Mesendoderm (in vitro differentiated cells): ENCODE data around the gene DMBX1.

Source experiments
- DNase-seq: peaks from one replicate; pipeline ENCODE4 v3.0.0; 2013
- H2AK5ac ChIP-seq: 2 replicates; pipeline ENCODE4 v1.6.1; 2013; ENCODE audit warnings: low read length, inconsistent platforms
- H2BK120ac ChIP-seq: 2 replicates; pipeline ENCODE4 v1.6.1; 2013; ENCODE audit warnings: low read depth, mild to moderate bottlenecking, low read length, moderate library complexity, mixed read lengths
- H2BK15ac ChIP-seq: replicated peaks from 2 replicates; pipeline ENCODE4 v1.6.1; 2013; ENCODE audit warnings: low read depth, mild to moderate bottlenecking, moderate library complexity
- H2BK5ac ChIP-seq: 2 replicates; pipeline ENCODE4 v1.6.1; 2013; ENCODE audit warnings: low read length, inconsistent platforms
- H3K18ac ChIP-seq: 2 replicates; pipeline ENCODE4 v1.6.1; 2013; ENCODE audit warnings: mild to moderate bottlenecking, low read length, mixed read lengths
- H3K23ac ChIP-seq: one replicate; pipeline ENCODE4 v1.6.1; 2013; ENCODE audit warnings: low read length
- H3K27ac ChIP-seq: 2 replicates; pipeline ENCODE4 v1.5.1; 2013; ENCODE audit warnings: low read depth, mild to moderate bottlenecking, inconsistent platforms, low read length, moderate library complexity
- H3K27me3 ChIP-seq: 2 replicates; pipeline ENCODE4 v1.6.1; 2013; ENCODE audit warnings: low read length, control low read depth, mild to moderate bottlenecking, inconsistent platforms; ENCODE audit not compliant: insufficient read depth, poor library complexity
- H3K36me3 ChIP-seq: 2 replicates; pipeline ENCODE4 v1.6.1; 2013; ENCODE audit warnings: low read length, inconsistent platforms; ENCODE audit not compliant: control insufficient read depth, insufficient read depth
- H3K4ac ChIP-seq: one replicate; pipeline ENCODE4 v1.6.1; 2013; ENCODE audit warnings: low read depth, mild to moderate bottlenecking, low read length, moderate library complexity
- H3K4me1 ChIP-seq: 2 replicates; pipeline ENCODE4 v1.6.1; 2013; ENCODE audit warnings: low read depth, low read length, inconsistent platforms; ENCODE audit not compliant: control insufficient read depth
- H3K4me2 ChIP-seq: 2 replicates; pipeline ENCODE4 v1.6.1; 2013; ENCODE audit warnings: low read length
- H3K4me3 ChIP-seq: 2 replicates; pipeline ENCODE4 v1.5.1; 2013; ENCODE audit warnings: mild to moderate bottlenecking, low read length
- H3K56ac ChIP-seq: one replicate; pipeline ENCODE4 v1.6.1; 2013; ENCODE audit warnings: low read length
- H3K79me1 ChIP-seq: 2 replicates; pipeline ENCODE4 v1.6.1; 2013; ENCODE audit warnings: low read length, inconsistent platforms
- H3K79me2 ChIP-seq: 2 replicates; pipeline ENCODE4 v1.6.1; 2013; ENCODE audit warnings: mild to moderate bottlenecking, low read length; ENCODE audit not compliant: control insufficient read depth, insufficient read depth
- H3K9ac ChIP-seq: 2 replicates; pipeline ENCODE4 v1.6.1; 2013; ENCODE audit warnings: low read length, inconsistent platforms
- H4K5ac ChIP-seq: one replicate; pipeline ENCODE4 v1.6.1; 2013; ENCODE audit warnings: low read length
- H4K8ac ChIP-seq: one replicate; pipeline ENCODE4 v1.6.1; 2013; ENCODE audit warnings: low read depth, mild to moderate bottlenecking, control low read depth, low read length, moderate library complexity
- WGBS: extraction: QIAGEN DNeasy Blood & Tissue Kit; methylation state at CpG from one replicate; pipeline ENCODE4 v1.1.7; 2013; ENCODE audit warnings: low lambda C conversion rate, missing lambda C conversion rate; ENCODE audit not compliant: insufficient coverage; ENCODE audit errors: extremely low coverage; 5-methylcytosine and 5-hydroxymethylcytosine counted together

The DMBX1 gene

DNA sequence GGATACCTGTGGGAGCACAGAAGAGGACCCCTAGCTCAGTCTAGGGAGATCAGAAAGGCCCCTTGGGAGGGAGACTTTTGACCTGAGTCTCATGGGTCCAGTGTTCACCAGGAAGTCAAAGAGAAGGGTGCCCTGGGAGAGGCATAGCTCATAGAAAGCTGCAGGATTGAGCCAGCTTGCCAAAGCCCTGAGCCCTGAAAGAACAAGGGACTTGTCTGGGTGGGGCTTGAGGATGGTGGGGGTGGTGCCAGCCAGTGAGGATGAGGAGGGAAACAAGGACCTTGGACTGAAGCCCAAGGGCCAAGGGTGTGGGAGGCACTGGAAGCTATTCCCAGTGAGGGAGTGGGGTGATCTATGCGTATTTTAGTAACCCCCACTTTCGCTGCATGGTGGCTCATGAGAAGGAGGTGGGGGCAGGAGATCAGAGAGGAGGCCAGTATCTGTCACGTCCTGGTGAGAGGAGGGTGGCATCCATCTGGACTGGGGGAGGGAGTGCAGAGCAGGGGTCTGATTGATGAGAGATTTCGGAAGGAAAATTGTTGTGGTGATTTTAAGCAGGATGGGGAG lies 28.4 kb downstream of the DMBX1 start:
- Histone ChIP-seq H3K79me1 (no peaks in the 10 kb centered on the region), H3K23ac (no peak overlapping the region), H3K4me3 (no peak overlapping the region), H3K9ac (no peak overlapping the region), H3K4ac (no peak overlapping the region), H3K4me2 (no peak overlapping the region), H3K4me1 (peaks cover 15% of the 10 kb centered on the region), H2BK5ac (no peak overlapping the region), H3K36me3 (no peaks in the 10 kb centered on the region), H3K27me3 (no peaks in the 10 kb centered on the region), H3K27ac (no peak overlapping the region), H2AK5ac (no peak overlapping the region), H2BK120ac (no peak overlapping the region), H3K79me2 (no peaks in the 10 kb centered on the region), H3K56ac (no peak overlapping the region), H2BK15ac (no peak overlapping the region), H3K18ac (no peak overlapping the region), H4K5ac (no peak overlapping the region), H4K8ac (no peak overlapping the region)
- DNase-seq, result no peak
- no CpG with 5 or more reads among the region's 4 CpGs for WGBS

DNA sequence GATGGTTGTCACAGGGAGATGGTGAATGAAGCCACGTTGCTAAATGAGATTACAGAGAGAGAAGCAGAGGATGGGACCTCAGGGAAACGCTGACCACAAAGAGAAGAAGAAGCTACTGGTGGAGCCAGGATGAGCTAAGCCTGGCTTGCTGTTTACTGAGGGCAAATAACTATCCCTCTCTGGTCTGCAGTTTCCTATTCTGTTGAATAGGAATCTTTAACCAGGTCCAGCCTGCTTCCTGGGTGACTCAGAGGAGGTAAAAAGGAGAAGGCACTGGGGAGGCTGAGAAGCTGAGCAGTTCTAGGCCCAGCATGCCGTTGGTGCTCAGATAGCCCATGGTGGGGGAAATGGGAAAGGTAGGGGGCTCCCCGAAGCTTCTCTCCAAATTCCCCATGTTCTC lies 29.6 kb downstream of the DMBX1 start:
- DNase-seq, result no peak
- no peaks in the 10 kb centered on the region for H3K36me3 ChIP-seq
- no peak overlapping the region for H3K4ac ChIP-seq
- H3K79me1 ChIP-seq, result no peaks in the 10 kb centered on the region
- no peak overlapping the region for H2AK5ac ChIP-seq
- no peak overlapping the region for H4K5ac ChIP-seq
- H3K18ac ChIP-seq, result no peak overlapping the region
- H3K9ac ChIP-seq, result no peak overlapping the region
- H2BK15ac ChIP-seq, result no peak overlapping the region
- peaks cover 15% of the 10 kb centered on the region for H3K4me1 ChIP-seq
- H3K27me3 ChIP-seq, result no peaks in the 10 kb centered on the region
- no peaks in the 10 kb centered on the region for H3K79me2 ChIP-seq
- no peak overlapping the region for H3K56ac ChIP-seq
- no peak overlapping the region for H3K4me2 ChIP-seq
- no peak overlapping the region for H3K4me3 ChIP-seq
- WGBS, result no CpG with 5 or more reads among the region's 4 CpGs
- no peak overlapping the region for H4K8ac ChIP-seq
- H2BK120ac ChIP-seq, result no peak overlapping the region
- no peak overlapping the region for H3K27ac ChIP-seq
- no peak overlapping the region for H2BK5ac ChIP-seq
- no peak overlapping the region for H3K23ac ChIP-seq

DNA sequence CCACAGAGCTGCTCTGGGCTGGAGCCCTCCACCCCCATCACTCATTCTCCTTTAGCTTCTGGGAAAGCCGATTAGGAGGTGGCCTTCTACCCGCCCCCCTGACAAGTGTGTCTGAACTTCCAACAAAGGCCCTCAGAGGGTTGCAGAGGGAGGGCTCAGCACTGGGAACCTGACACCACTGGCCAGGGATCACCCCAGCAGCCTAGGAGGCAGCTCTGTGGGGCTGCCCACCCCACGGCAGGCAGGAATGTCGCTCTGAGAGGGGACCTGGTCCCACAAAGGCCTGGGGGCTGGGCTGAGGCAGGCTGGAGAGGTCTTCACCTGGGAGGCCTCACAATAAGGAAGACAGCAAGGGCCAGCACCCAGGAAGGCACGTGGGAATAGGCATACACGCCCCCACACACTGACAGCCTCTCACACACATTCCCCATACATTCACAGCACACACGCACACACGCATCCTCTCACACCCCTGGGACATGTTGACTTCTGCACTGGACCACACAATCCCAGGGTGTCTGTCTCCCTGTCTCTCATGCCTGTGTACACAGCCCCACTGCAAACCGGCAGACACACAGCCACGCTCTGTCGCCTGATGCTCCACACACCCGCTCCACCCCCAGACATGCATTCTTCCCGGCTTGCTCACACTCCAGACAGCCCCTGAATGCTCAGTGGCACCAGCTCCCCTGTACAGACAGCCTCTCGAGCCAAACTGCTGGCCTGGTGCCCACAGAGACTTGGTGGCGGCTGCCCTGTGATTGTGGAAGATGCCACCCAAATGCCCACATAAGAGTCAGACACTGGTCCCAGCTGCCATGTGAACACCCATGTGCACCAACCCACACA lies 30.7 kb downstream of the DMBX1 start:
- no peak overlapping the region for H3K4me2 ChIP-seq
- no peak overlapping the region for H3K27ac ChIP-seq
- H3K4me1 ChIP-seq, result peaks cover 19% of the 10 kb centered on the region
- no peaks in the 10 kb centered on the region for H3K79me1 ChIP-seq
- H3K4me3 ChIP-seq, result no peak overlapping the region
- no peak overlapping the region for H3K18ac ChIP-seq
- no peak overlapping the region for H2BK120ac ChIP-seq
- H2BK15ac ChIP-seq, result no peak overlapping the region
- peak; percentile 59 for DNase-seq
- WGBS, result no CpG with 5 or more reads among the region's 15 CpGs
- H2BK5ac ChIP-seq, result no peak overlapping the region
- no peak overlapping the region for H3K9ac ChIP-seq
- H3K36me3 ChIP-seq, result no peaks in the 10 kb centered on the region
- H2AK5ac ChIP-seq, result no peak overlapping the region
- no peak overlapping the region for H4K8ac ChIP-seq
- no peaks in the 10 kb centered on the region for H3K27me3 ChIP-seq
- H3K4ac ChIP-seq, result no peak overlapping the region
- H4K5ac ChIP-seq, result no peak overlapping the region
- no peaks in the 10 kb centered on the region for H3K79me2 ChIP-seq
- H3K23ac ChIP-seq, result peak overlapping the region; percentile 68
- H3K56ac ChIP-seq, result no peak overlapping the region

DNA sequence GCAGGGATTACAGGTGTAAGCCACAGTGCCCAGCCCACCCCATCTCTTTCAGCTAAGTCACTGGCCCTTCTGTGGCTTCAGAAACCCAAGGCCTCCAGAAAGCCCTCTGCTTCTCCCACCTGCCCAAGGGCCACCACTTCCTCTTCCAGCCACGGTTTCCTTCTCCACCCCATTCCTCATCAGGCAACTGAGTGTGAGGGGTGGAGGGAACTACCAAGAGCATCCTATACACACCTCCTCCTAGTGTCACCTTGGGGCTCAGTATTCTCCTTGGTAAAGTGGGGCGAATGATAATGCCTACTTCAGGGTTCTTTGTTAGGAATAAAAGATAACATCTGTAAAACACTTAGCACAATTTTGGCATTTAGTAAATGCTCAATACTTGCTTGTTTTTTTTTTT lies 31.8 kb downstream of the DMBX1 start:
- Histone ChIP-seq H3K4me1 (peaks cover 23% of the 10 kb centered on the region), H3K27me3 (no peaks in the 10 kb centered on the region), H3K9ac (no peak overlapping the region), H2BK5ac (no peak overlapping the region), H2BK15ac (no peak overlapping the region), H3K36me3 (no peaks in the 10 kb centered on the region), H3K79me1 (no peaks in the 10 kb centered on the region), H3K4ac (no peak overlapping the region), H4K5ac (no peak overlapping the region), H2AK5ac (no peak overlapping the region), H4K8ac (no peak overlapping the region), H3K18ac (no peak overlapping the region), H3K23ac (no peak overlapping the region), H2BK120ac (no peak overlapping the region), H3K4me3 (no peak overlapping the region), H3K79me2 (no peaks in the 10 kb centered on the region), H3K27ac (no peak overlapping the region), H3K56ac (no peak overlapping the region), H3K4me2 (no peak overlapping the region)
- DNase-seq, result no peak
- no CpG with 5 or more reads among the region's 2 CpGs for WGBS

DNA sequence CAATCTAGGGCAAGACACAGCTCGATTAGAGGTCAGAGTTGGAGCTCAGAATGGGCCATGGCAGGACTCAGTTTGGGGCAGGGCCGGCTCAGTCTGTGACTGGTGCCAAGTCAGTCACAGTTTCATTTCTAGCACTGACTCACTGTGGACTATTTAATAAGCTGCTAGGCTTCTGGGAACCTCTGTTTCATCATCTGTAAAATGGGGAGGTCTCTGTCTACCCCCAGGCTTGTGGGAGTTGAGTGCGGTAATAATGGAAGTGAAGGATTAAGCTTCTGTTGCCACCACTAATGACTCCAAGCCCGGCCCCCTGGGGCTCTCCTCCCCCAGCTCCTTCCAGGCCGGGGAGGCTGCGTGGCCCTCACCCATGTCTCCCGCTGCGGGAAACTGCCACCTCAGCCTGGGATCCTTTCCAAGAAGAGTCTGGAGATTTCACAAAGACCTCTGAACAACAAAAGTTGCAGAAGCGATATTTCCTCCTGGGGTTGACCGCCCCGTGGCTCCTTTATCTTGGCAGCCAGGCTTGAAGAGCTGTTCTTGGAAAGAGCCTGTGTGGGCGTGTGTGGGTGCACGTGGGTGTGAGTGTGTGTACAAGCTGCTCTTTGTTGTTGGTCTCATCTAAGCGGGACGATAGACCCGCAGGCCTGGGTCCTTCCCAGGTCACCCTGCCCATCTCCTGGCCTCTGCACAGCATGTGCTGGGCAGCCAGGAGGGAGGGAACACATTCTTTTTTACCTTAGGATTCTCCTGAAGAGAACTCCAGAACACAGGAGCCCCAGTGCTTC lies 32.7 kb downstream of the DMBX1 start:
- H2BK5ac ChIP-seq, result no peak overlapping the region
- no CpG with 5 or more reads among the region's 16 CpGs for WGBS
- H3K4ac ChIP-seq, result no peak overlapping the region
- no peak overlapping the region for H2BK120ac ChIP-seq
- no peak overlapping the region for H4K8ac ChIP-seq
- H3K27ac ChIP-seq, result no peak overlapping the region
- H3K36me3 ChIP-seq, result no peaks in the 10 kb centered on the region
- H3K27me3 ChIP-seq, result no peaks in the 10 kb centered on the region
- H3K4me3 ChIP-seq, result no peak overlapping the region
- no peak overlapping the region for H3K4me2 ChIP-seq
- no peak overlapping the region for H2BK15ac ChIP-seq
- H3K79me2 ChIP-seq, result no peaks in the 10 kb centered on the region
- H3K56ac ChIP-seq, result no peak overlapping the region
- H3K23ac ChIP-seq, result no peak overlapping the region
- peaks cover 18% of the 10 kb centered on the region for H3K4me1 ChIP-seq
- H3K18ac ChIP-seq, result no peak overlapping the region
- no peaks in the 10 kb centered on the region for H3K79me1 ChIP-seq
- DNase-seq, result no peak
- H4K5ac ChIP-seq, result no peak overlapping the region
- no peak overlapping the region for H2AK5ac ChIP-seq
- no peak overlapping the region for H3K9ac ChIP-seq
